A204.1 (cell line): Measurements from ENCODE around the gene NEURL1B.

Source experiments
- FAIRE-seq: peaks from 2 replicates; lab custom pipeline; 2012; peaks lifted over from hg19 to GRCh38; lab: Jason Lieb, UNC

NEURL1B gene

DNA sequence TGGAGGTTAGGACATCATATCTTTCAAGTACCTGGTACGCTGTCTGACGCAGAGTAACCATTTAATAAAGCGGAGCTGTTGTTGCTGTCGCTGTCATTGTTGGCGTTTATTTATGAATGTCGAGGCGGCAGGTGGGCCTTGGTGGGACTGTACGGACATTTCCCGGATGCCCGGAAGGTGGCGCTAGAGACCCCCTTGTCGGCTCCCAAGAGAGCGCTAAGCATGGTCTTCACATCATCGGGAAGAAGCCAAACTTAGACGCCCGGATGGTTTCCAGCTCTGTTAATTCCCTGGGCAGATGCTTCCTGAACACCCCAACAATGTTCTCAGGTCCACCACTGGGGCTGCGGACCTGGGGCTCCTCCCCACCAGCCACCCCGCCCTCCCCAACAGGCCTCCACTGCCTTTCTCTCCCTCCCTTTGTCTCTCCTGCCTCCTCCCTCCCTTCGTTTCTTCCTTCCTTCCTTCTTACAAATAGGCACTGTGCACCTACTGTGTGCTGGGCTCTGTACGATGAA is 75.8 kb downstream of the NEURL1B start:
- peak; percentile 81 for FAIRE-seq

DNA sequence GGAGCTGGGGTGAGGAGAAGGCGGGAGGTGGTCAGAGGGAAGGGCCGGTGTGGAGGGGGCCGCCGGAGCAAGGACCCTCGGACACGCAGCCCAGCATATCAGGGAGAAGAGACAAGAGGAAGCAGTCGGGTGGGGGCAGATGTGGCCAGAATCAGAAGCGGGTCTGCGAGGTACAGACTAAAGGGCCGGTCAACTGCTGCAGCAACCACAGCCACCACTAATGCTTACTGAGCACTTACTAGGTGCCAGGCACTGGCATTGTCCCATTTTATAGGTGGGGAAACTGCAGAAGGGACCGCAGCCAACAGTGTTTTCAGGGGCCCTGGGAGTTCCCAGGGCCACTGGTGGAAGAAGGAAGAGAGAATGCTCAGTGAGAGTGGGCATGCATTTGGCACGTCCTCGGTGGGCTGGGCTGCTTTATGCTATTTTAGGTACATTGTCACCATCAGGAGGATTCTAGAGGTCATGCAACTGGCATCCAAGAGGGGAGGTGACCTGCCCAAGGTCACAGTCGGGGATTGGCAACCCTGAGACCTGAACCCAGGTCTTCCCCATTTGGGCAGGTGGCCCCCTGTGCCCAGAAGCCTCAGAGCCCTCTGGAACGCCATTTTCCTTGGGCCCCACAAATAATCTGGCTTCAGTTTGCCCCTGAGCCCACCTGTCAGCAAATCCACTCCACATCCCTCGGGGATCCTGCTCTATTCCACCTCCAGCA is 76.6 kb downstream of the NEURL1B start:
- no peak for FAIRE-seq

GRCh38 chr5:172718527-172719114 is 77.6 kb downstream of the NEURL1B start:
- no peak for FAIRE-seq

DNA sequence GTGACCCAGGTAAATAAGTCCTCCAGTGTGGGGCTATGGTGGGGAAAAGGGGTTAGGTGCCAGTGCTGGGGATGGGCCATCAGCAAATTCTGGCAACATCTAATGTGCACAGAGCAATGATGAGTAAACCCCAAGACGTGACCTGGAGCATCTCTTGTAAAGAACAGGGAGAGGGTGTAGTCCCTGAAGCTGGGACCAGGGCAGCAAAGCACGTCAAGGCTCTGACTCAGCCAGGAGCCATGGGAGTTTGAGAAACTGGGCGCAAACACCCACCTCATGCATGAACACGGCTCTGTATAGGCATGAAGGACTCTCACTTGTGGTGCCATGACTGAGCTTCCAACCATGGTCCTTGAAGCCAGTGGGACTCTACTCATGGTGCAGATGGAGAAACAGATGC is 78.1 kb downstream of the NEURL1B start:
- FAIRE-seq = no peak

DNA sequence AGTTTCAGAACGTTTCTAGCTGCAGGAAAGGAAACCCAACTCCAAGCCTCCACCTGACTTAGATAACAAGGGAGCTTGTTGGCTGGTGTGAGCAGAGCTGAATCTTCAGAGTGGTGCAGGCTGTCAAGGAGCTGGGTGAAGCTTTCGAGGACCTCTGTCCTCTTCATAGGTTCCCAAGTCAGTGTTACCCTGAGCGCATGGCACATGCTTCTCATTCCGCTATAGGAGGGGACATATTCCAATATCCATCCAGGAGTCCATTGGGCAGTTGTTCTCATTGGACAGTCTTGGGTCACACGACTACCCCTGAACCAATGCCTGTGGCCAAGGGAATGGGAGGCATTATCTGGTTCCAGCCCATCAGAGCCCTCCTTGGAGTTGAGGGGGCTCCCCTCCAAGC is 79.6 kb downstream of the NEURL1B start:
- FAIRE-seq = no peak

DNA sequence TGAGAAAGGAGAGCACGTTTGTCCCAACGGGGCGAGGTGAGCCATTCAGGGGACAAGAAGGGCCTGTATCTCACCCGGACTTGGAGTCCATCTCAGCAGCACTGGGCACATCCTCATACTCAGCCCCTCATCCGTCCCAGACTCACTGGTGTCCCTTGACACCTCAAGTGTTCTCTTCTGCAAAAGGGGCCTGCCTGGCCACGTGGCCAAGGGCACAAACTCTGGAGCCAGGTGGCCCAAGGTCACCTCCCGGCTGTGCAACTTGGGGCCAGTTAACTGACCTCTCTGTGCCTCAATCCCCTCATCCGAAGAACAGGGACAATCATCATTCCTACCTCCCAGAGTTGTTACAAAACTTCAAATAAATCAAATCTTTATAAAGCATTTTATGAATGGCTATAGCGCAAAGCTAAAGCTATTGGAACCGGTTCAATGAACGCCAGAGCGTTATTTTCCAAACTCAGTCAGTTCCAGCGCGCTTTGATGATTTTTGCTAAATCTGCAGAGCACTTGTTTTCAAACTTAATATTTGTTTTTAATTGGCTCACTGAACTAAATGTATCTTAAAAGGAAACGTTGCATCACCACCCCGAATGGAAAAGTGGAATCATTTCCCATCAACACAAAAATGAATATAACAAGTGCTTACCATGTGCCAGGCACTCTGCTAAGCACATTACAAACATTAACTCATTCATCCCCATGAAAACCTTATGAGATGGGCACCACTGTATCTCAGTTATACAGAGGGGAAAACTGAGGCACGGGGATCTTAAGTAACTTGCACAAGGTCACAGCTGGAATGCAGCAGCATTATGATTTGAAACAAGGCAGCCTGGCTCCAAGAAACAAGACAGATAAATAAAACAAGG is 80.6 kb downstream of the NEURL1B start:
- FAIRE-seq = no peak

- no peak for FAIRE-seq
Observed at GRCh38 chr5:172722327-172722815, 81.3 kb downstream of the NEURL1B start.

DNA sequence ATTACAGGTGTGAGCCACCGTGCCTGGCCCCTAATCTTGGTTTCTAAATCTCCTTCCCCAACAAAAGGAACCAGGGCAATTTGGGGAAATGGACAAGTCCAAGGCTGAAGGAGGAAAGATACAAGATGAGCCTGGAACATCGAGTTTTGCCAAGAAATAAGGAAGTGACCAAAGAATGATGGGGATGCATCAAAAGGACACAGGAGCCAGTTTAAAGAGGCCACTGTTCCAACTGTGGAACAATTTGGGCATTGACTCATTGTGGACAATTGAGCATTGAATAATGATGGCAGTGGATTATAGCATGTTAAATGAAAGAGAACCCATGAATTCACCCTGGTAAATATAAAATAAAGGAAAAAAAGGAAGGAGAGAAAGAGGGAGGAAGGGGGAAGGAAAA is 82.4 kb downstream of the NEURL1B start:
- FAIRE-seq = no peak

DNA sequence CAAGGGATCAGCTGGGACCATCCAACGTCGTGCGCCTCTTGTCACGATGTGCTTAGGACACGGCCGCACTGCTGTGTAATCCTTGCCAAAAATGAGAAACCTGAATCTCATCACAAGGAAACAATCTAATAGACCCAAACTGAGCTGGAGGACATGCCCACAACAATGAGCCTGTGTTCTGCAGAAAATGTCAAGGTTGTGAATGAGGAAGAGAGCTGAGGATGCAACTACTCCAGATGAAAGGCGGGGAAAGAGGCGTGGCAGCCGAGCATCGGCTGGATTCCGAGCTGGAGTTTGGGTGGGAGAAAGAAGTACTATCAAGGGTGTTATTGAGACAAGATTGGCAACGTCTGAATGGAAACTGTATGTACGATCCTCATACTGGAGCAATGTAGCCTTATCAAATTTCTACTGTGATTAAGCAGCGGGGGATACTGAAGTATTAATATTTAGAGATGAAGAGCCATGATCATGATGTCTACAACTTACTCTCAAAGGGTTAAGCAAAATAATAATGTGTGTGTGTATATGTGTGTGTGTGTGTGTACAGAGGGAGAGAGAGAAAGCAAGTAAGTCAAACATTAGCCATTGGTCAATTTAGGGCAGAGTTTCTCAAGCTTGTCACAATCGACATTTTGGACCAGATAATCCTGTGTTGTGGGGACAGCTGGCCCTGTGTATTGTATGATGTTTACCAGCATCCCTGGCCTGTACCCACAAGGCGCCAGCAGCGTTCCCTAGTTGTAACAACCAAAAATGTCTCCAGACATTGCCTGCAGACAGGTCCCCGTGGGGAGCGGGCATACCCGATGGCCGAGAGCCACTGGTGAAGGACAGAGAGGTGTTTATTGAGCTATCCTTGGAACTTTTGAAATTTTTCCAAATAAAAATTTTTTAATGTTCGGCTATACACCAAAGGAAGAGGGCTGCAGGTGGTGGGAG is 83.5 kb downstream of the NEURL1B start:
- no peak for FAIRE-seq

- FAIRE-seq = no peak
Observed at GRCh38 chr5:172725273-172725672, 84.2 kb downstream of the NEURL1B start.

DNA sequence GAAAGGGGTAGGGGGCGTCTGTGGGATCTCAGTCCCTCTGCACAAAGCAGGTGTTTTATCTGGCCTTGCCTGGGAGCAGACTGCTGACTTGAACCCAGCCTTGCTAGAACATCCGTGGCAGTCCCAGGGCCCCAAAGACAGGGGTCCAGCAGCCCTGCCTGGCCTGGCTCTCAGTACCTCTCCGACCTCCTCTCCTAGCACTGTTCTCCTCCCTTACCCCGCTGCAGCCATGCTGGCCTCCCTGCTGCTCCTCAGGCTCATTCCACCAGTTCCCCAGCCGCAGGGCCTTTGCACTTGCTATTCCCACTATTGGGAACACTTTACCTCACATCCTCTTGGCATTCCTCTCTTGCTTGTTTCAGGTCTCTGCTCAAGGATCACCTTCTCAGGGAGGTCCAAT is 84.7 kb downstream of the NEURL1B start:
- no peak for FAIRE-seq

GRCh38 chr5:172726966-172727365 is 85.9 kb downstream of the NEURL1B start:
- no peak for FAIRE-seq

DNA sequence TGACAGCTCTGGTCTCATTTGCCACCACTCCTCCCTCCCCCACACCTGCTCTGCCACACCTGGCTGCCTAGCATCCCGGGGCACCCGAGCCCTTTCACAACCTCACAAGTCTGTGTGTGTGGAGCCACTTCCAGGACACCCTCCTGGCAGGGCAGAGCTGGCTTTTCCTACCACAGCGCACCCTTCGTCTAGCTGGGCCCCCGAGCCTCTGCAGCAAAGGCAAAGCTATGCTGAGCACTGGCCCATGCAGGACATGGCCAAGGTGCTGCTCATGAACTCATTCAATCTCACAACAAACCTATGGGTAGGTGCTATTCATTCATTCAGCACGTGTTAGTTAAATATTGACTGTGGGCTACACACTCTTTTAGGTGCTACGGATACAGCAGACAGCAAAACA is 86.5 kb downstream of the NEURL1B start:
- no peak for FAIRE-seq

GRCh38 chr5:172728481-172729241 is 87.6 kb downstream of the NEURL1B start:
- no peak for FAIRE-seq

GRCh38 chr5:172729588-172729987 is 88.5 kb downstream of the NEURL1B start:
- FAIRE-seq = no peak

- FAIRE-seq = no peak
Observed at GRCh38 chr5:172730222-172730621, 89.2 kb downstream of the NEURL1B start.

DNA sequence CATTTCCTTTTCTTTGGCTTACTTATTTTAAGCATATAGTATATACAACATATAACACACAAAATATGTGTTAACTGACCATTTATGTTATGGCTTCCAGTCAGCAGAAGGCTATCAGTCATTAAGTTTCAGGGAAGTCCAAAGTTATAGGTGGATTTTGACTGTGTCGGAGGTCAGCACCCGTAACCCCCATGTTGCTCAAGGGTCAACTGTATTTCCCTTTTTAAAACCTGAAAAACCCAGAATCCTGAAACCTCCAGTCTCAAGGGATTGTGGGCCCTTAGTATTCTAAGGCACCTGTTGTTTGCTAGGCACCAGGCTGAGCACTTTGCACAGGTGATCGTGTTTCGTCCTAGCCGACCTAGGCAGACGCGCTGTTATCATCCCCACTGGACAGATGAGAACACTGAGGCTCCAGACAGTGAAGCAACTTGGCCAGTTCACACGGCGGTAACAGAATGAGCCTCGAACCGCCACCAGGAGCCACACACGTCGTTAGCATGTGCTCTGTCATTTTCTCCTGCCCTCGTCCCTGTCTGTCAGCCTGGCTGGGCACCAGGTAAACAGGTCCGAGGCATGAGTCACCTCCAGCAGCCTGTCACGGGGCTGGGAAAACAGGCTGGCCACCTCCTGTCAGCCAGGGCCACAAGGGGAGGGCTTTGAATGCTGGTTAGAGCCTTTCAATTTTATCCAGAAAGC is 90.1 kb downstream of the NEURL1B start:
- FAIRE-seq = no peak

- no peak for FAIRE-seq
Observed at GRCh38 chr5:172731680-172732074, 90.6 kb downstream of the NEURL1B start.

DNA sequence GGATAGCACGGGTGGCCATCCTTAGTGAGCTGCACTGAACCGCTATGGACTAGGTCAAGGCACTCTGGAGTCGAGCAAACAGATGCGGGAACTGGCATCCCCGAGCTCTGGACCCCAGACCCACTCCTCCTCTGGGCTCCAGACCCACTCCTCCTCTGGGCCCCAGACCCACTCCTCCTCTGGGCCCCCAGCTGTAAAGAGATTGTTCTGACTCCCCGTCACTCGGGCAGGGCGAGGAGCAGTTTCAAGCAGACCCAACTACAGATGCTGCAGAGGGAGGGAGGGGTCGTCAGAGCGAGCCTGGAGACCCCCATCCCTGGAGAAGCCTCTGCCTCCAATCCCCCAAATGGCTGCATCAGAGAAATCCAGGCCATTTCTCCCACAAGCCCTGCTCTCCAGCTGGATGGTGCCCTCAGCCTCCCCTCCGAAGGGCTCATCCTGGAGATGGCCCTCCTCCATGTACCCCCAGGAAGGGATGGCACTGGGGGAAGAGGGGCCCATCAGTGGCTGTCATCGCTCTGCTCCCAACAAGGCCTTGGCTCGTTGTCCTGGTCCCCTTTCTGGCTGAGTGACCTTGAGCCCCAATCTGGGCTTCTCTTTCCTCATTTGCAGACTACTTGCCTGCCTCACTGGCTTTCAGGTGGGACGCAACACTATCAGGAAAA is 91.3 kb downstream of the NEURL1B start:
- FAIRE-seq = no peak
